ENCODE data around the gene TXNL4B. TPM values are rescaled to one million over a fixed set of nuclear protein-coding genes. Genes with fewer than 3 reads are reported as not detected.
"Not testable (repeated sequence)": the region's sequence is repeated elsewhere in the genome, so short reads cannot be mapped to it uniquely, and the experiment has no call there.

TXNL4B gene
- total RNA-seq, 2 experiments from 2014 or later, result 14.9 to 16.7 TPM

GRCh38 chr16:72064361-72064894 lies 29.0 kb downstream of the TXNL4B start:
- H3K27me3 Mint-ChIP-seq (ENCODE audit: low read depth), result no peaks in the 10 kb centered on the region
- H3K9me3 Mint-ChIP-seq (ENCODE audit: insufficient read depth), result no peaks in the 10 kb centered on the region
- DNase-seq, result no peak
- H3K27ac Mint-ChIP-seq, result no peak overlapping the region
- ATAC-seq, result no peak
- CTCF ChIA-PET, result no interaction called here
- POLR2A ChIA-PET, result no interaction called here
- no peaks in the 10 kb centered on the region for H3K4me1 Mint-ChIP-seq (ENCODE audit: low read depth)
- no peak overlapping the region for H3K4me3 Mint-ChIP-seq
- H3K36me3 Mint-ChIP-seq (ENCODE audit: low read depth), result no peaks in the 10 kb centered on the region

- CTCF ChIA-PET, result interaction anchor here (0.9 kb wide), 1 partner anchor 10 kb away, joined by 3 read pairs; no protein-coding TSS in a partner anchor
- no peaks in the 10 kb centered on the region for H3K27me3 Mint-ChIP-seq (ENCODE audit: low read depth)
Observed at GRCh38 chr16:72061564-72061963, 31.9 kb downstream of the TXNL4B start.

GRCh38 chr16:72060405-72060804 lies 33.0 kb downstream of the TXNL4B start:
- Mint-ChIP-seq H3K9me3 (ENCODE audit: insufficient read depth) (no peaks in the 10 kb centered on the region), H3K27me3 (ENCODE audit: low read depth) (no peaks in the 10 kb centered on the region), H3K36me3 (ENCODE audit: low read depth) (no peaks in the 10 kb centered on the region), H3K27ac (no peak overlapping the region), H3K4me1 (ENCODE audit: low read depth) (no peaks in the 10 kb centered on the region), H3K4me3 (no peak overlapping the region)
- ChIA-PET CTCF (no interaction called here), POLR2A (no interaction called here)
- ATAC-seq, result no peak
- no peak for DNase-seq

More at GRCh38 chr16:72061564-72061963, 31.9 kb downstream of the TXNL4B start:
- no peak overlapping the region for H3K27ac Mint-ChIP-seq
- H3K36me3 Mint-ChIP-seq (ENCODE audit: low read depth), result no peaks in the 10 kb centered on the region
- H3K4me1 Mint-ChIP-seq (ENCODE audit: low read depth), result no peaks in the 10 kb centered on the region
- DNase-seq (no peak), ATAC-seq (no peak)
- H3K4me3 Mint-ChIP-seq, result no peak overlapping the region
- H3K9me3 Mint-ChIP-seq (ENCODE audit: insufficient read depth), result no peaks in the 10 kb centered on the region
- POLR2A ChIA-PET, result no interaction called here

GRCh38 chr16:72059060-72059459 lies 34.4 kb downstream of the TXNL4B start:
- H3K27me3 Mint-ChIP-seq (ENCODE audit: low read depth); POLR2A ChIA-PET; H3K27ac Mint-ChIP-seq; ATAC-seq; H3K9me3 Mint-ChIP-seq (ENCODE audit: insufficient read depth); H3K4me3 Mint-ChIP-seq; H3K4me1 Mint-ChIP-seq (ENCODE audit: low read depth); DNase-seq; CTCF ChIA-PET; H3K36me3 Mint-ChIP-seq (ENCODE audit: low read depth): not testable (repeated sequence)

GRCh38 chr16:72057313-72057712 lies 36.1 kb downstream of the TXNL4B start:
- H3K4me1 Mint-ChIP-seq (ENCODE audit: low read depth); CTCF ChIA-PET; H3K4me3 Mint-ChIP-seq; ATAC-seq; DNase-seq; H3K27me3 Mint-ChIP-seq (ENCODE audit: low read depth); H3K36me3 Mint-ChIP-seq (ENCODE audit: low read depth); H3K27ac Mint-ChIP-seq; H3K9me3 Mint-ChIP-seq (ENCODE audit: insufficient read depth); POLR2A ChIA-PET: not testable (repeated sequence)

- POLR2A ChIA-PET, result no interaction called here
- H3K4me1 Mint-ChIP-seq (ENCODE audit: low read depth), result no peaks in the 10 kb centered on the region
Observed at GRCh38 chr16:72055911-72056310, 37.5 kb downstream of the TXNL4B start.

GRCh38 chr16:72054254-72054847 lies 39.1 kb downstream of the TXNL4B start, which contains the start of gene HP:
Gene HP, plus strand, starts transcription at chr16:72054505. Its CDS starts 148 bp downstream, at chr16:72054653.
- H3K27ac Mint-ChIP-seq; CTCF ChIA-PET; POLR2A ChIA-PET; H3K36me3 Mint-ChIP-seq (ENCODE audit: low read depth); H3K27me3 Mint-ChIP-seq (ENCODE audit: low read depth); H3K4me3 Mint-ChIP-seq; ATAC-seq; DNase-seq; H3K4me1 Mint-ChIP-seq (ENCODE audit: low read depth); H3K9me3 Mint-ChIP-seq (ENCODE audit: insufficient read depth): not testable (repeated sequence)

More at GRCh38 chr16:72055911-72056310, 37.5 kb downstream of the TXNL4B start:
- CTCF ChIA-PET, result interaction anchor here (0.6 kb wide), 1 partner anchor 445 kb away, joined by 3 read pairs; no protein-coding TSS in a partner anchor
- no peaks in the 10 kb centered on the region for H3K9me3 Mint-ChIP-seq (ENCODE audit: insufficient read depth)
- no peak overlapping the region for H3K4me3 Mint-ChIP-seq
- H3K27ac Mint-ChIP-seq, result no peak overlapping the region
- ATAC-seq (no peak), DNase-seq (no peak)
- no peaks in the 10 kb centered on the region for H3K27me3 Mint-ChIP-seq (ENCODE audit: low read depth)
- H3K36me3 Mint-ChIP-seq (ENCODE audit: low read depth), result no peaks in the 10 kb centered on the region

GRCh38 chr16:72051818-72052217 lies 41.6 kb downstream of the TXNL4B start:
- Mint-ChIP-seq H3K27me3 (ENCODE audit: low read depth) (no peaks in the 10 kb centered on the region), H3K4me1 (ENCODE audit: low read depth) (no peaks in the 10 kb centered on the region), H3K36me3 (ENCODE audit: low read depth) (no peaks in the 10 kb centered on the region), H3K27ac (no peak overlapping the region), H3K9me3 (ENCODE audit: insufficient read depth) (peaks cover 4% of the 10 kb centered on the region), H3K4me3 (no peak overlapping the region)
- ATAC-seq (no peak), DNase-seq (no peak)
- CTCF ChIA-PET, result no interaction called here
- POLR2A ChIA-PET, result no interaction called here

- no peak for DNase-seq
- Mint-ChIP-seq H3K4me1 (ENCODE audit: low read depth) (no peaks in the 10 kb centered on the region), H3K27ac (no peak overlapping the region), H3K36me3 (ENCODE audit: low read depth) (no peaks in the 10 kb centered on the region), H3K4me3 (no peak overlapping the region), H3K27me3 (ENCODE audit: low read depth) (no peaks in the 10 kb centered on the region), H3K9me3 (ENCODE audit: insufficient read depth) (peaks cover 4% of the 10 kb centered on the region)
- no peak for ATAC-seq
- ChIA-PET CTCF (no interaction called here), POLR2A (no interaction called here)
Observed at GRCh38 chr16:72050769-72051464, 42.5 kb downstream of the TXNL4B start.

- DNase-seq (no peak), ATAC-seq (no peak)
- H3K9me3 Mint-ChIP-seq (ENCODE audit: insufficient read depth), result peaks cover 4% of the 10 kb centered on the region
- ChIA-PET CTCF (no interaction called here), POLR2A (no interaction called here)
- no peak overlapping the region for H3K27ac Mint-ChIP-seq
- no peaks in the 10 kb centered on the region for H3K4me1 Mint-ChIP-seq (ENCODE audit: low read depth)
- H3K4me3 Mint-ChIP-seq, result no peak overlapping the region
- H3K27me3 Mint-ChIP-seq (ENCODE audit: low read depth), result no peaks in the 10 kb centered on the region
- H3K36me3 Mint-ChIP-seq (ENCODE audit: low read depth), result no peaks in the 10 kb centered on the region
Observed at GRCh38 chr16:72049110-72049509, 44.3 kb downstream of the TXNL4B start.

- peaks cover under 1% of the 10 kb centered on the region for H3K9me3 Mint-ChIP-seq (ENCODE audit: insufficient read depth)
- no peaks in the 10 kb centered on the region for H3K27me3 Mint-ChIP-seq (ENCODE audit: low read depth)
- POLR2A ChIA-PET, result interaction anchor here (0.7 kb wide), 1 partner anchor 9 kb away, joined by 3 read pairs; no protein-coding TSS in a partner anchor
- H3K36me3 Mint-ChIP-seq (ENCODE audit: low read depth), result peaks cover 2% of the 10 kb centered on the region
- no peak overlapping the region for H3K27ac Mint-ChIP-seq
- ATAC-seq (no peak), DNase-seq (no peak)
- H3K4me3 Mint-ChIP-seq, result no peak overlapping the region
- peaks cover 4% of the 10 kb centered on the region for H3K4me1 Mint-ChIP-seq (ENCODE audit: low read depth)
- CTCF ChIA-PET, result no interaction called here
Observed at GRCh38 chr16:72044825-72045359, 48.5 kb downstream of the TXNL4B start.

GRCh38 chr16:72044296-72044695 lies 49.1 kb downstream of the TXNL4B start:
- CTCF ChIA-PET, result no interaction called here
- DNase-seq, result no peak
- Mint-ChIP-seq H3K4me3 (no peak overlapping the region), H3K4me1 (ENCODE audit: low read depth) (peaks cover 4% of the 10 kb centered on the region), H3K27me3 (ENCODE audit: low read depth) (no peaks in the 10 kb centered on the region), H3K9me3 (ENCODE audit: insufficient read depth) (no peaks in the 10 kb centered on the region), H3K36me3 (ENCODE audit: low read depth) (peaks cover 2% of the 10 kb centered on the region), H3K27ac (no peak overlapping the region)
- ATAC-seq, result no peak
- POLR2A ChIA-PET, result interaction anchor here (0.7 kb wide), 1 partner anchor 9 kb away, joined by 3 read pairs; no protein-coding TSS in a partner anchor

Data from activated CD8-positive, alpha-beta T cell treated with anti-CD3 and anti-CD28 coated beads, Interleukin-2, amount 10 ng/mL, durations not matched to agents 7 days and 5 days (primary cell).